ENCODE data around the gene PIK3CG.
"Not testable (repeated sequence)": the region's sequence is repeated elsewhere in the genome, so short reads cannot be mapped to it uniquely, and the experiment has no call there.

The PIK3CG gene

GRCh38 chr7:106848851-106849442 is 16.1 kb upstream of the PIK3CG start (continued):
- TF ChIP-seq ZNF565 (CRISPR knock-in tag; conservative IDR thresholded peaks at IDR 0.05; ENCODE audit: low read depth) (no peak), PATZ1 (CRISPR knock-in tag; IDR thresholded peaks at IDR 0.05; ENCODE audit: borderline replicate concordance) (no peak), ESRRG (CRISPR knock-in tag; IDR thresholded peaks at IDR 0.05) (no peak), BACH2 (CRISPR knock-in tag; IDR thresholded peaks at IDR 0.05; ENCODE audit: borderline replicate concordance) (no peak), TCF4 (CRISPR knock-in tag; IDR thresholded peaks at IDR 0.05; ENCODE audit: borderline replicate concordance) (no peak), TOX (CRISPR knock-in tag; IDR thresholded peaks at IDR 0.05; ENCODE audit: borderline replicate concordance) (no peak), GLIS3 (CRISPR knock-in tag; IDR thresholded peaks at IDR 0.05) (no peak), ISL1 (CRISPR knock-in tag; IDR thresholded peaks at IDR 0.05) (no peak), SNAI2 (CRISPR knock-in tag; IDR thresholded peaks at IDR 0.05) (no peak)

- ATAC-seq = not testable (repeated sequence)
Measured at GRCh38 chr7:106851632-106852031, 13.4 kb upstream of the PIK3CG start.

- ATAC-seq = no peak
- no peak for TF ChIP-seq RARB (CRISPR knock-in tag; IDR thresholded peaks at IDR 0.05)
- TF ChIP-seq CREB5 (CRISPR knock-in tag; IDR thresholded peaks at IDR 0.05; ENCODE audit: low read depth) = no peak
- TF ChIP-seq ZNF565 (CRISPR knock-in tag; conservative IDR thresholded peaks at IDR 0.05; ENCODE audit: low read depth) = no peak
- no peak for TF ChIP-seq SNAI2 (CRISPR knock-in tag; IDR thresholded peaks at IDR 0.05)
- no peak for TF ChIP-seq OSR1 (CRISPR knock-in tag; IDR thresholded peaks at IDR 0.05)
- TF ChIP-seq CSDC2 (CRISPR knock-in tag; IDR thresholded peaks at IDR 0.05) = no peak
- no peak for TF ChIP-seq CSRNP3 (CRISPR knock-in tag; IDR thresholded peaks at IDR 0.05)
Measured at GRCh38 chr7:106853250-106853908, 11.7 kb upstream of the PIK3CG start.

- TF ChIP-seq SNAI2 (CRISPR knock-in tag; IDR thresholded peaks at IDR 0.05) = no peak
- no peak for TF ChIP-seq GLIS3 (CRISPR knock-in tag; IDR thresholded peaks at IDR 0.05)
- no peak for TF ChIP-seq ARNTL (CRISPR knock-in tag; IDR thresholded peaks at IDR 0.05; ENCODE audit: borderline replicate concordance, low read depth)
- no peak for TF ChIP-seq ZNF8 (CRISPR knock-in tag; IDR thresholded peaks at IDR 0.05)
- no peak for TF ChIP-seq CSRNP3 (CRISPR knock-in tag; IDR thresholded peaks at IDR 0.05)
- TF ChIP-seq ZNF565 (CRISPR knock-in tag; conservative IDR thresholded peaks at IDR 0.05; ENCODE audit: low read depth) = no peak
- no peak for TF ChIP-seq BACH2 (CRISPR knock-in tag; IDR thresholded peaks at IDR 0.05; ENCODE audit: borderline replicate concordance)
- TF ChIP-seq TCF4 (CRISPR knock-in tag; IDR thresholded peaks at IDR 0.05; ENCODE audit: borderline replicate concordance) = no peak
- TF ChIP-seq ISL1 (CRISPR knock-in tag; IDR thresholded peaks at IDR 0.05) = no peak
- TF ChIP-seq POU6F1 (CRISPR knock-in tag; IDR thresholded peaks at IDR 0.05; ENCODE audit: borderline replicate concordance, low read depth) = no peak
- TF ChIP-seq ZFP30 (CRISPR knock-in tag; IDR thresholded peaks at IDR 0.05) = no peak
- TF ChIP-seq ZC3H10 (CRISPR knock-in tag; IDR thresholded peaks at IDR 0.05) = no peak
- ATAC-seq = no peak
Measured at GRCh38 chr7:106855540-106856132, 9.4 kb upstream of the PIK3CG start.
